Keratinocyte (primary cell): ENCODE data around the gene CTIF.

Source experiments
- CTCF ChIP-seq, 3 experiments: IDR thresholded peaks in 1 of 3; conservative IDR thresholded peaks in 1 of 3; optimal IDR thresholded peaks in 1 of 3; 2 replicates in 2 of 3; 3 replicates in 1 of 3; pipeline versions ENCODE3 to v1.5.1; 2011; ENCODE audit warnings: low read length in 3 of 3, mild to moderate bottlenecking in 3 of 3, moderate library complexity in 2 of 3, control low read depth in 1 of 3, inconsistent platforms in 1 of 3; ENCODE audit not compliant: insufficient read depth in 2 of 3; ENCODE audit errors: extremely low read depth in 1 of 3
- EZH2 ChIP-seq: IDR thresholded peaks from one replicate; pipeline ENCODE4 v1.6.1; 2012; ENCODE audit warnings: inconsistent platforms, mild to moderate bottlenecking, low read length, moderate library complexity

- no peak for TF ChIP-seq CTCF (optimal IDR thresholded peaks at IDR 0.05 in 1 of 3, IDR thresholded peaks at IDR 0.05 in 1 of 3, conservative IDR thresholded peaks at IDR 0.05 in 1 of 3; ENCODE audit: extremely low read depth in 1 of 3, insufficient read depth in 2 of 3, low read length in 3 of 3)
- no peak for TF ChIP-seq EZH2
Observed at GRCh38 chr18:48700446-48700845, 161.6 kb downstream of the CTIF start.
